HepG2 (cell line): ENCODE data around the gene PPP1R16B. TPM values are rescaled to one million over a fixed set of nuclear protein-coding genes. Genes with fewer than 3 reads are reported as not detected.

ENCODE experiments used
- ATAC-seq: fragments of 200-7000 bp; cut with Tn5 transposase; 3 replicates; pipeline ENCODE4 v1.9.1; 2020; ENCODE audit warnings: mild to moderate bottlenecking, moderate library complexity
- Bru-seq: library from RNA; stranded (reverse); fragments of 400-500 nt; gene quantifications from one replicate; lab custom pipeline; 2021; lab: Mats Ljungman, UMichigan
- BruChase-seq, 2 experiments: library from RNA; stranded (reverse); fragments of 400-500 nt; gene quantifications; one replicate each; lab custom pipeline; 2021; lab: Mats Ljungman, UMichigan
- BruUV-seq: library from RNA; stranded (reverse); fragments of 400-500 nt; replicated peaks from 2 replicates; lab custom pipeline; 2021; lab: Mats Ljungman, UMichigan
- CTCF ChIA-PET: fragments of 300-600 bp; formaldehyde crosslinking; extraction: SDS; loops from one replicate; lab custom pipeline; 2021; ENCODE audit warnings: low total read pairs, inconsistent platforms, low intra/inter-chr PET ratio; lab: Yijun Ruan, JAX
- POLR2A ChIA-PET: fragments of 350-600 bp; sonication (Branson Sonifier 250); formaldehyde crosslinking; loops from one replicate; lab custom pipeline; 2020; ENCODE audit warnings: antibody characterized with exemption, inconsistent platforms; lab: Yijun Ruan, JAX
- DNase-seq: peaks from one replicate; pipeline ENCODE4 v3.0.0-alpha.2; 2015; ENCODE audit warnings: low spot score
- FAIRE-seq: peaks from 3 replicates; lab custom pipeline; 2011; peaks lifted over from hg19 to GRCh38; lab: Jason Lieb, UNC
- H2AFZ ChIP-seq: one replicate; pipeline ENCODE4 v1.6.1; 2011; ENCODE audit warnings: low read length, inconsistent platforms
- H3K27ac ChIP-seq: fragments of 300-600 bp; 3 replicates; pipeline ENCODE4 v1.8.0; 2011; ENCODE audit warnings: mixed run types, mild to moderate bottlenecking, mixed read lengths, low read length, inconsistent platforms; ENCODE audit not compliant: insufficient read depth; ENCODE audit errors: extremely low read length
- H3K27me3 ChIP-seq, 2 experiments: fragments of 200-600 bp in 1 of 2; 2 replicates in 1 of 2; 3 replicates in 1 of 2; pipeline versions ENCODE4 v1.6.0 to v1.8.0; 2011; ENCODE audit warnings: low read length in 2 of 2, mild to moderate bottlenecking in 2 of 2, moderate library complexity in 2 of 2, inconsistent platforms in 1 of 2; ENCODE audit not compliant: insufficient read depth in 2 of 2, control insufficient read depth in 1 of 2
- H3K36me3 ChIP-seq, 2 experiments: fragments of 200-600 bp in 1 of 2; replicated peaks in 1 of 2; 2 replicates in 1 of 2; 3 replicates in 1 of 2; pipeline versions ENCODE4 v1.5.1 to v1.8.0; 2011; ENCODE audit warnings: low read length in 2 of 2, inconsistent platforms in 1 of 2; ENCODE audit not compliant: insufficient read depth in 2 of 2, control insufficient read depth in 1 of 2
- H3K4me1 ChIP-seq: 2 replicates; pipeline ENCODE4 v1.5.1; 2012; ENCODE audit warnings: low read length, inconsistent platforms; ENCODE audit not compliant: insufficient read depth
- H3K4me2 ChIP-seq: 2 replicates; pipeline ENCODE4 v1.6.0; 2011; ENCODE audit warnings: low read depth, low read length, inconsistent platforms
- H3K4me3 ChIP-seq, 3 experiments: fragments of 200-600 bp in 1 of 3; sonication (generic), shearing (Covaris generic) in 1 of 3; replicated peaks in 1 of 3; 2 replicates each; pipeline ENCODE4 v1.5.1; 2011 to 2016; ENCODE audit warnings: low read length in 3 of 3, inconsistent platforms in 2 of 3, low read depth in 2 of 3, mild to moderate bottlenecking in 2 of 3, control low read depth in 1 of 3, mixed read lengths in 1 of 3; ENCODE audit not compliant: insufficient read depth in 1 of 3
- H3K79me2 ChIP-seq: one replicate; pipeline ENCODE4 v1.6.1; 2011; ENCODE audit warnings: low read length, inconsistent platforms; ENCODE audit not compliant: insufficient read depth
- H3K9ac ChIP-seq: 2 replicates; pipeline ENCODE4 v1.6.0; 2011; ENCODE audit warnings: mild to moderate bottlenecking, low read depth, low read length, inconsistent platforms; ENCODE audit not compliant: insufficient read depth
- H3K9me3 ChIP-seq: 2 replicates; pipeline ENCODE4 v1.5.1; 2012; ENCODE audit warnings: mild to moderate bottlenecking, low read length
- H4K20me1 ChIP-seq: 2 replicates; pipeline ENCODE4 v1.6.0; 2011; ENCODE audit warnings: inconsistent platforms, mild to moderate bottlenecking, low read length, moderate library complexity; ENCODE audit not compliant: insufficient read depth
- CEBPB ChIP-seq: IDR thresholded peaks from 2 replicates; pipeline ENCODE4 v1.6.1; 2011; ENCODE audit warnings: low read depth, low read length, improper control_type of control experiment, borderline replicate concordance
- EED ChIP-seq: sonication (generic); formaldehyde crosslinking; IDR thresholded peaks from 2 replicates; pipeline ENCODE4 v1.5.0; 2020; ENCODE audit warnings: mild to moderate bottlenecking, missing genetic modification reagents
- EZH2 ChIP-seq: conservative IDR thresholded peaks from 2 replicates; pipeline ENCODE4 v1.6.1; 2012; ENCODE audit warnings: mild to moderate bottlenecking, low read depth, low read length, moderate library complexity
- GABPB1 ChIP-seq: IDR thresholded peaks from 2 replicates; pipeline ENCODE4 v1.6.1; 2016; ENCODE audit warnings: mild to moderate bottlenecking, missing genetic modification reagents, moderate library complexity, missing compliant biosample characterization
- MATR3 ChIP-seq: sonication (generic); formaldehyde crosslinking; IDR thresholded peaks from 2 replicates; pipeline ENCODE4 v1.4.0; 2020; ENCODE audit warnings: missing genetic modification reagents
- NR2C2 ChIP-seq: sonication (generic); formaldehyde crosslinking; IDR thresholded peaks from 2 replicates; pipeline ENCODE4 v1.4.0; 2020; ENCODE audit warnings: missing genetic modification reagents, mild to moderate bottlenecking, moderate library complexity, borderline replicate concordance
- RXRA ChIP-seq: sonication (generic); formaldehyde crosslinking; IDR thresholded peaks from 2 replicates; pipeline ENCODE4 v1.5.1; 2020; ENCODE audit warnings: missing genetic modification reagents
- SALL2 ChIP-seq: sonication (generic); formaldehyde crosslinking; IDR thresholded peaks from 2 replicates; pipeline ENCODE4 v1.8.1; 2023; ENCODE audit warnings: mild to moderate bottlenecking, missing genetic modification reagents, inconsistent platforms
- THAP9 ChIP-seq: sonication (generic); formaldehyde crosslinking; IDR thresholded peaks from 2 replicates; pipeline ENCODE4; 2020; ENCODE audit warnings: missing genetic modification reagents, mild to moderate bottlenecking, borderline replicate concordance
- ZBTB38 ChIP-seq: sonication (generic); formaldehyde crosslinking; IDR thresholded peaks from 2 replicates; pipeline ENCODE4 v1.5.1; 2020; ENCODE audit warnings: mild to moderate bottlenecking, missing genetic modification reagents
- ZFP62 ChIP-seq: sonication (generic); formaldehyde crosslinking; IDR thresholded peaks from 2 replicates; pipeline ENCODE4 v1.4.0; 2020; ENCODE audit warnings: missing genetic modification reagents
- ZFYVE20 ChIP-seq: sonication (generic); formaldehyde crosslinking; IDR thresholded peaks from 2 replicates; pipeline ENCODE4 v1.8.0; 2023; ENCODE audit warnings: low read depth, mild to moderate bottlenecking, moderate library complexity, missing genetic modification reagents, borderline replicate concordance
- ZNF788 ChIP-seq: sonication (generic); formaldehyde crosslinking; IDR thresholded peaks from 2 replicates; pipeline ENCODE4 v1.5.0; 2020; ENCODE audit warnings: mild to moderate bottlenecking, missing genetic modification reagents, borderline replicate concordance
- ZNF839 ChIP-seq: sonication (generic); formaldehyde crosslinking; IDR thresholded peaks from 2 replicates; pipeline ENCODE4 v1.4.0; 2020; ENCODE audit warnings: missing genetic modification reagents, mild to moderate bottlenecking, borderline replicate concordance
- ZNF850 ChIP-seq: sonication (generic); formaldehyde crosslinking; conservative IDR thresholded peaks from 2 replicates; pipeline ENCODE4 v1.9.0; 2021; ENCODE audit warnings: mild to moderate bottlenecking, missing genetic modification reagents
- ZNF891 ChIP-seq: sonication (generic); formaldehyde crosslinking; IDR thresholded peaks from 2 replicates; pipeline ENCODE4 v1.5.0; 2020; ENCODE audit warnings: mild to moderate bottlenecking, missing genetic modification reagents
- WGBS: methylation state at CpG from one replicate; pipeline ENCODE4 v1.1.6; 2017; ENCODE audit warnings: low lambda C conversion rate; 5-methylcytosine and 5-hydroxymethylcytosine counted together
- in situ Hi-C: cut with HindIII; loops from 2 replicates; pipeline ENCODE4 v1.10.0; 2017; ENCODE audit warnings: low pct_unique_long_range_greater_than_20kb; ENCODE audit not compliant: extremely low pct_ligation_motif_present
- intact Hi-C: fragments of 100-400 bp; cut with micrococcal nuclease; formaldehyde crosslinking; loops from one replicate; pipeline ENCODE4 v1.10.0; 2022; ENCODE audit not compliant: unreplicated experiment
- long read RNA-seq, 2 experiments: library from RNA in 1 of 2; library from polyadenylated mRNA in 1 of 2; stranded (forward) in 1 of 2; unstranded in 1 of 2; transcript quantifications; one replicate each; pipeline ENCODE4 v2.0.0, GENCODE V29; 2019 to 2022
- polyA minus RNA-seq, 3 experiments: library from RNA; depleted of rRNA, polyadenylated mRNA; stranded (reverse); fragments of >200 nt; gene quantifications; 2 replicates each; pipeline ENCODE4 v1.2.3, GENCODE V29; 2011; ENCODE audit warnings: low replicate concordance in 1 of 3
- polyA plus RNA-seq, 8 experiments: library from polyadenylated mRNA; depleted of rRNA in 3 of 8; stranded (reverse) in 7 of 8; unstranded in 1 of 8; fragments of >200 nt; fragmentation: Illumina TruSeq in 4 of 8; extraction: Trizol in 4 of 8; gene quantifications; 2 replicates each; pipeline versions ENCODE4 v1.2.1 to v1.2.3, GENCODE V29; 2011 to 2016; ENCODE audit warnings: low read depth in 4 of 8, missing spikeins in 1 of 8, mixed read lengths in 1 of 8; ENCODE audit not compliant: insufficient read depth in 1 of 8
- total RNA-seq, 5 experiments: library from RNA; depleted of rRNA; stranded (reverse); fragments of >200 nt; fragmentation: Illumina TruSeq; extraction: Trizol; gene quantifications; 2 replicates each; pipeline ENCODE4 v1.2.3, GENCODE V29; 2016; ENCODE audit warnings: low read depth in 1 of 5

PPP1R16B gene
- total RNA-seq (2016; rRNA removed; fragmentation: Illumina TruSeq; extraction: Trizol) (0.02 TPM in 1 of 2 replicates, not detected in the other), polyA plus RNA-seq (2011; rRNA removed) (0.09 and 0.11 TPM in 2 replicates), polyA minus RNA-seq (2011; rRNA and poly(A)+ RNA removed; ENCODE audit: low replicate concordance) (0.12 and 0.21 TPM in 2 replicates), Bru-seq, nascent RNA (percentile 14 among the genes with signal in this experiment), BruChase-seq, experiment 1, labeled RNA remaining after a 6-hour chase (percentile 12 among the genes with signal in this experiment), BruChase-seq, experiment 2, labeled RNA remaining after a 2-hour chase (percentile 20 among the genes with signal in this experiment)
- total RNA-seq (2016; cell fraction: cytosol; rRNA removed; fragmentation: Illumina TruSeq; extraction: Trizol; ENCODE audit: low read depth) = not detected in 2 replicates
- 0.04 TPM in 1 of 2 replicates, not detected in the other for total RNA-seq (2016; cell fraction: insoluble cytoplasmic fraction; rRNA removed; fragmentation: Illumina TruSeq; extraction: Trizol)
- total RNA-seq (2016; cell fraction: membrane; rRNA removed; fragmentation: Illumina TruSeq; extraction: Trizol) = 0.03 TPM in 1 of 2 replicates, not detected in the other
- not detected in 2 replicates for total RNA-seq (2016; cell fraction: nucleus; rRNA removed; fragmentation: Illumina TruSeq; extraction: Trizol)
- 0.05 and 0.08 TPM in 2 replicates for polyA plus RNA-seq (2011; cell fraction: cytosol; rRNA removed)
- 0.06 and 0.07 TPM in 2 replicates for polyA plus RNA-seq (2011; cell fraction: nucleus; rRNA removed)
- polyA plus RNA-seq (2012) = 0.05 and 0.11 TPM in 2 replicates
- not detected in 2 replicates for polyA plus RNA-seq (2016; cell fraction: cytosol; fragmentation: Illumina TruSeq; extraction: Trizol; ENCODE audit: low read depth)
- polyA plus RNA-seq (2016; cell fraction: insoluble cytoplasmic fraction; fragmentation: Illumina TruSeq; extraction: Trizol; ENCODE audit: low read depth) = not detected in 2 replicates
- not detected in 2 replicates for polyA plus RNA-seq (2016; cell fraction: membrane; fragmentation: Illumina TruSeq; extraction: Trizol; ENCODE audit: low read depth)
- not detected in 2 replicates for polyA plus RNA-seq (2016; cell fraction: nucleus; fragmentation: Illumina TruSeq; extraction: Trizol; ENCODE audit: insufficient read depth, low read depth)
- polyA minus RNA-seq (2011; cell fraction: cytosol; rRNA and poly(A)+ RNA removed) = not detected in 2 replicates
- 0.13 TPM in 1 of 2 replicates, not detected in the other for polyA minus RNA-seq (2011; cell fraction: nucleus; rRNA and poly(A)+ RNA removed)
- long read RNA-seq, experiment 1 = 0 reads
- long read RNA-seq, experiment 2, partial matches to known transcripts = 0 of 1 reads
- long read RNA-seq, experiment 2, other reads (novel, unspliced or antisense) = 1 of 1 reads

DNA sequence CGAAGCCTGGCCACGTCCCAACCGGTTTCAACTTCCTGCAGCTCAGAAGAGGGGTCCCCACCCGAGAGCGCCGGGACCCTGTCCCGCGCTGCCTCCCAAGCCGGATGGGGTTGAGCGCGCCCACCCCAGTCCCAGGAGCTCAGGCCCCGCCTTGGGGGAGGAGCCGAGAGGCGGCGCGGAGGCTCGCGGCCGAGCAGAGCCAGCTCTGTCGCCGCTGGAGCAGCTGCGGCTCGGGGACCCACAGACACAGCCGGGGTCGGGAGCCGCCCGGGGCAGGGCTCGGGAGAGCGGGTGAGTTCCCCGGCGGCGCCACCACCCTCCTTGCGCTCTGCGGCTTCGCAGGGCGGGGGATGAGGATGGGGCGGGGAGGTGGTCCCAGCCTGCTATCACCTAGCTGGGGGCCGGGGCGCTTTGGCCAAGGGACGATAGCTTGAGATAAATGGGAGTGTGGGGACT lies at the start of gene PPP1R16B:
Gene PPP1R16B (plus strand): TSS at position 196 of the 456 bp plus-strand sequence. CDS start 30,229 bp downstream, outside the sequence.
- Histone ChIP-seq H3K9me3 (no peaks in the 10 kb centered on the region), H3K27ac (no peak within 1 kb of the TSS), H3K9ac (no peak within 1 kb of the TSS), H3K4me2 (peak within 1 kb of the TSS; percentile 70), H4K20me1 (no peaks in the 10 kb centered on the region), H2AFZ (no peak within 1 kb of the TSS), H3K4me3 (peak within 1 kb of the TSS; percentile 34 to 70 (median 44); a peak in 5 of 6 replicates), H3K4me1 (peaks cover 22% of the 10 kb centered on the region), H3K36me3 (no peaks in the 10 kb centered on the region), H3K27me3 (peaks cover 14 to 62% of the 10 kb centered on the region in 2 experiments), H3K79me2 (no peaks in the 10 kb centered on the region)
- ATAC-seq (peak; percentile 76), DNase-seq (no peak), FAIRE-seq (no peak)
- CTCF ChIA-PET = no interaction called here
- POLR2A ChIA-PET = no interaction called here
- no TSS peak for BruUV-seq
- WGBS = 42% methylated on average over 37 of the region's 40 CpGs
- intact Hi-C loops = no loop called here
- in situ Hi-C loops = no loop called here
- TF ChIP-seq SALL2 (CRISPR knock-in tag) (0 out of 2 replicates have a peak, but pooled peaks have one; percentile 48), CEBPB (no peak), ZBTB38 (CRISPR knock-in tag) (peak; percentile 11; the same call in 1 of the 2 replicates), ZFP62 (CRISPR knock-in tag) (no peak), RXRA (CRISPR knock-in tag) (no peak), ZNF788 (0 out of 2 replicates have a peak, but pooled peaks have one; percentile 48), THAP9 (CRISPR knock-in tag) (peak; percentile 17; the same call in 1 of the 2 replicates), MATR3 (CRISPR knock-in tag) (no peak), ZNF850 (CRISPR knock-in tag) (no peak), ZFYVE20 (CRISPR knock-in tag) (no peak), ZNF839 (CRISPR knock-in tag) (0 out of 2 replicates have a peak, but pooled peaks have one; percentile 73), ZNF891 (CRISPR knock-in tag) (peak; percentile 22; the same call in 1 of the 2 replicates), NR2C2 (CRISPR knock-in tag) (no peak), EZH2 (peak; percentile 65; the same call in 1 of the 2 replicates), GABPB1 (CRISPR knock-in tag) (peak; percentile 37; the same call in 1 of the 2 replicates), EED (CRISPR knock-in tag) (peak; percentile 49; the same call in 1 of the 2 replicates)
